ENCODE measurements around the gene CDK2AP2. TPM values are rescaled to one million over a fixed set of nuclear protein-coding genes. Genes with fewer than 3 reads are reported as not detected.

The CDK2AP2 gene
- total and polyA plus RNA-seq, 2 of the 8 experiments (the other 6 are each of a cell fraction or from before 2014, with no cell fraction given): 49.6 to 65.1 TPM

- TF ChIP-seq CHD7 (IDR thresholded peaks at IDR 0.05; ENCODE audit: insufficient replicate concordance, low read length) (no peak), BCL11A (IDR thresholded peaks at IDR 0.05; ENCODE audit: low read depth in 2 of 2, low read length in 2 of 2) (no peak), RXRA (IDR thresholded peaks at IDR 0.05; ENCODE audit: insufficient read depth, low read depth, low read length) (no peak), KDM5A (IDR thresholded peaks at IDR 0.05; ENCODE audit: low read length) (no peak), SP2 (IDR thresholded peaks at IDR 0.05; ENCODE audit: low read length) (no peak), CBX5 (IDR thresholded peaks at IDR 0.05; ENCODE audit: low read depth, low read length) (no peak), ATF3 (IDR thresholded peaks at IDR 0.05; ENCODE audit: insufficient read depth, low read depth, low read length) (no peak), BACH1 (IDR thresholded peaks at IDR 0.05; ENCODE audit: low read length) (no peak), CHD2 (IDR thresholded peaks at IDR 0.05; ENCODE audit: low read length) (no peak)
Observed at GRCh38 chr11:67483831-67484665, 23.9 kb downstream of the CDK2AP2 start (continued).
